ENCODE results near the gene BRPF1. TPM values are rescaled to one million over a fixed set of nuclear protein-coding genes. Genes with fewer than 3 reads are reported as not detected.

The BRPF1 gene
- total and polyA plus RNA-seq, 2 donors from 2014 or later, result 6.2 to 22.4 TPM

GRCh38 chr3:9721015-9721699 lies 10.4 kb upstream of the BRPF1 start:
- no peaks in the 10 kb centered on the region for H3K4me1 ChIP-seq (ENCODE audit: control insufficient read depth in 2 of 3, insufficient read depth in 2 of 3, low read depth in 1 of 3, low read length in 3 of 3)
- H3K9me3 ChIP-seq (ENCODE audit: control insufficient read depth in 2 of 3, insufficient read depth in 1 of 3, low read length in 3 of 3), result no peaks in the 10 kb centered on the region
- no peaks in the 10 kb centered on the region for H3K27me3 ChIP-seq (ENCODE audit: control insufficient read depth, insufficient read depth, low read length)
- H3K27ac ChIP-seq (ENCODE audit: low read depth in 2 of 2, low read length in 2 of 2), result no peak overlapping the region
- FAIRE-seq (no peak), DNase-seq (no peak)
- TF ChIP-seq CTCF (IDR thresholded peaks at IDR 0.05; ENCODE audit: borderline replicate concordance, extremely low read depth, insufficient read depth), result no peak
- H3K36me3 ChIP-seq (ENCODE audit: control insufficient read depth in 2 of 3, insufficient read depth in 3 of 3, low read length in 3 of 3), result no peaks in the 10 kb centered on the region
- H3K4me3 ChIP-seq (ENCODE audit: low read length in 3 of 3), result no peak overlapping the region
- H3K9ac ChIP-seq (ENCODE audit: low read length in 3 of 3), result no peak overlapping the region
- intact Hi-C loops (cut with DNase I), result no loop called here

- DNase-seq, result no peak
- no peak overlapping the region for H3K27ac ChIP-seq (ENCODE audit: low read depth in 2 of 2, low read length in 2 of 2)
These were observed 9.9 kb upstream of the BRPF1 start for GRCh38 chr3:9721700-9722060.

GRCh38 chr3:9725775-9726515 lies 5.6 kb upstream of the BRPF1 start:
- no peak overlapping the region for H3K27ac ChIP-seq (ENCODE audit: low read depth in 2 of 2, low read length in 2 of 2)
- no peak overlapping the region for H3K9ac ChIP-seq (ENCODE audit: low read length in 3 of 3)
- no peak for TF ChIP-seq CTCF (IDR thresholded peaks at IDR 0.05; ENCODE audit: borderline replicate concordance, extremely low read depth, insufficient read depth)
- no peaks in the 10 kb centered on the region for H3K9me3 ChIP-seq (ENCODE audit: control insufficient read depth in 2 of 3, insufficient read depth in 1 of 3, low read length in 3 of 3)
- DNase-seq, result no peak
- intact Hi-C loops (cut with DNase I), result no loop called here
- H3K27me3 ChIP-seq (ENCODE audit: control insufficient read depth, insufficient read depth, low read length), result no peaks in the 10 kb centered on the region
- FAIRE-seq, result no peak
- no peaks in the 10 kb centered on the region for H3K36me3 ChIP-seq (ENCODE audit: control insufficient read depth in 2 of 3, insufficient read depth in 3 of 3, low read length in 3 of 3)
- peaks cover 0 to 2% (median 0%) of the 10 kb centered on the region in 3 donors for H3K4me1 ChIP-seq (ENCODE audit: control insufficient read depth in 2 of 3, insufficient read depth in 2 of 3, low read depth in 1 of 3, low read length in 3 of 3)
- no peak overlapping the region for H3K4me3 ChIP-seq (ENCODE audit: low read length in 3 of 3)

More at GRCh38 chr3:9721700-9722060, 9.9 kb upstream of the BRPF1 start:
- intact Hi-C loops (cut with DNase I), result no loop called here
- H3K4me3 ChIP-seq (ENCODE audit: low read length in 3 of 3), result no peak overlapping the region
- no peaks in the 10 kb centered on the region for H3K36me3 ChIP-seq (ENCODE audit: control insufficient read depth in 2 of 3, insufficient read depth in 3 of 3, low read length in 3 of 3)
- no peak overlapping the region for H3K9ac ChIP-seq (ENCODE audit: low read length in 3 of 3)
- no peaks in the 10 kb centered on the region for H3K4me1 ChIP-seq (ENCODE audit: control insufficient read depth in 2 of 3, insufficient read depth in 2 of 3, low read depth in 1 of 3, low read length in 3 of 3)
- FAIRE-seq, result no peak
- H3K27me3 ChIP-seq (ENCODE audit: control insufficient read depth, insufficient read depth, low read length), result no peaks in the 10 kb centered on the region
- no peaks in the 10 kb centered on the region for H3K9me3 ChIP-seq (ENCODE audit: control insufficient read depth in 2 of 3, insufficient read depth in 1 of 3, low read length in 3 of 3)
- no peak for TF ChIP-seq CTCF (IDR thresholded peaks at IDR 0.05; ENCODE audit: borderline replicate concordance, extremely low read depth, insufficient read depth)

All from kidney (tissue), 14 donors.